ENCODE data around the gene RPP14.
"Not testable (repeated sequence)": the region's sequence is repeated elsewhere in the genome, so short reads cannot be mapped to it uniquely, and the experiment has no call there.

RPP14 gene

GRCh38 chr3:58305882-58306711 lies at the start of gene RPP14, which contains the start of gene HTD2:
Gene RPP14 (plus strand): TSS chr3:58306245. CDS start chr3:58310330, 4,085 bp downstream.
Gene HTD2 (plus strand): TSS chr3:58306520. CDS start chr3:58317614, 11,094 bp downstream.
- peak; percentile 92 to 97 for DNase-seq

GRCh38 chr3:58256511-58256910 lies 49.5 kb upstream of the RPP14 start:
- no peak for DNase-seq

- no peak for DNase-seq
Observed at GRCh38 chr3:58258392-58259055, 47.5 kb upstream of the RPP14 start.

DNA sequence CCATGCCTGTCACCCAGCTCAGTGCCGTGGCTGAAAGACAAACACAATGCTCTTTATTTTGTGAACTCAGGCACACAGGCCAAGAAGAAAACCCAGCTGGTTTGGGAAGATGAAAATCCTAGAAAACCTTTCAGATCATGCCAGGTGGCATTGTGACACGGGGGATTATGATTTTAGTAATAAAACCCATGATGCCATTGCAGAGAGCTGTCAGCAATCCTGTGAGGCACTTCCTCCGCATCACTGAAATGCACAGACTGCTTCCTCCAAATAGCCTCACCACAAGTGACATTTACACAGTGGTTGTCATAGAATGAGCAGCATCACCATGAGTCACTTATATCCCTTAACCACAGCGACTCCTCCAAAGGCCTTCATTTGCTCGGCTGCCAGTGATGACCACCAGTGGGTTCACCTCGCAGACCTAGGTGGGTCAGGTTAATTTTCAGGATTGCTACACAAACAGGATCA lies 45.7 kb upstream of the RPP14 start:
- peak; percentile 45 to 72 for DNase-seq

DNA sequence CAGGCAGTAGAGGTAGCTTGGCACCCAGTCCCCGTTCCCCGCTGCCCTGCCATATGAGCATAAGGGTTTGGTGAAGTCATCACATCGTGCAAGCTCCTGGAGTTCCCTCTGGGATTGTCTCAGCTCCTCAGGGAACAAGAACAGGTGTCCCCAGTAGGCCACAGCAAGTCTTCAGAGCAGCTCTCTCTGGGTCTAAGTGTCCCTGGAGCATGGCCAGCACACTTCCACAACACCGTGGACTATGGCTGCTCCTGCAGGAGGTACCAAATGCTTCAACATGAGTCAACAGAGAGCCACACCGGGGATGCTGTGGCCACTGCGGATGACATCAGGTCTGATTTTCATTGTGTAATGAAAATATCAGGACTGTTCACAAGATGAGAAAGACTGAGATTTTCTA lies 45.3 kb upstream of the RPP14 start:
- no peak for DNase-seq

DNA sequence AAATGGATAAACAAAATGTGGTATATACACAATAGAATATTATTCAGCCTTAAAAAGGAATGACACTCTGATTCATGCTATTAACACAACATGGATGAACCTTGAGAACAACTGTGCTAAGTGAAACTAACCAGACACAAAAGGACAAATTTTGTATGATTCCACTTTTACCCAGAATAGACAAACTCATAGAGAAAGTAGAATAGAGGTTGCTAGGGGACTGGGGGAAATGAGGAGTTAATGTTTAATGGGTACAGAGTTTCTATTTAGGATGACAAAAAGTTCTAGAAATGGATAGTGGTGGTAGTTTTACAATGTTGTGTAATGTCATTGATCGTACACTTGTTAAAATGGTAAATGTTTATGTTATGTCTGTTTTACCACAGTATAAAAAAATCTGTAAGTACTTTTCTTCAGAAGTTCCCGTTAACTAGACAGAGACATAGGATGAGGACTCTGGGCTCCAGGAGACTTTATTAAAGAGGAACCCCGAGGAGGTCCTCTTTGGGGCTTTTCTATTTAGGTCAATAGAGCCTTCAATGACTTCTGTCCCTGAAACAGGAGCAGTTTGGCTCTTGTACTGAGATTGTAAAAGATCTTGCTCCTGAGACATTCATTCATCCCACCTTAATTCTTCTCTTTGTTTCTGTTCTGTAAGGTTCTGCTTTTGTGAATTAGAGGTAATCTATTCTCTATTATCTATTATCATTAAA lies 43.9 kb upstream of the RPP14 start:
- DNase-seq, result no peak

- no peak for DNase-seq
Observed at GRCh38 chr3:58266577-58266976, 39.5 kb upstream of the RPP14 start.

DNA sequence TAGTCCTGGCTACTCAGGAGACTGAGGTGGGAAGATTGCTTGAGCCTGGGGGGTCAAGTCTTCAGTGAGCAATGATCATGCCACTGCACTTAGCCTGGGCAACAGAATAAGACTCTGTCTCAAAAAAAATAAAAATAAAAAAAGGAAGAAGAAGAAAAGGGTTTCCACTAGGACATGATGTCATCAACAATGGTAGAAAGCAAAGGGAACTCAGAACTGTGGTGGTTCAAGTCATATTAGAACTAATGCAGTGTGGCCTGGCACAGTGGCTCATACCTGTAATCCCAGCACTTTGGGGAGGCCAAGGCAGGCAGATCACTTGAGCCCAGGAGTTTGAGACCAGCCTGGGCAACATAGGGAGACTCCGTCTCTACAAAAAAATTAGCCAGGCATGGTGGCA lies 38.5 kb upstream of the RPP14 start:
- not testable (repeated sequence) for DNase-seq

- DNase-seq, result no peak
Observed at GRCh38 chr3:58269356-58269755, 36.7 kb upstream of the RPP14 start.

DNA sequence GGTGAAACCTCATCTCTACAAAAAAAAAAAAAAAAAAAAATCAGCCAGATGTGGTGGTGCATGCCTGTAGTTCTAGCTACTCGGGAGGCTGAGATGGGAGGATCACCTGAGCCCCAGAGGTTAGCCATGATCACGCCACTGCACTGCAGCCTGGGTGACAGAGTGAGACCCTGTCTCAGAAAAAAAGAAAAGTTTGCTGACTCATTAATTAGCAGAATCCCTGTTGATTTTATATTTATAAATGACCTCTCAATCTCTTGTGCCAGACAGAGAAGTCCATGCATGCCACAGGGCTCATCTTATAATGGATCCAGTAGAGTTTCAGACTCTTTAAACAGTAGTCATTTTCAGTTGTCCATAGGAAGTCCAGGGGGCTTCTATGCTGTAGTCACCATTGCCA lies 35.6 kb upstream of the RPP14 start:
- DNase-seq, result no peak

DNA sequence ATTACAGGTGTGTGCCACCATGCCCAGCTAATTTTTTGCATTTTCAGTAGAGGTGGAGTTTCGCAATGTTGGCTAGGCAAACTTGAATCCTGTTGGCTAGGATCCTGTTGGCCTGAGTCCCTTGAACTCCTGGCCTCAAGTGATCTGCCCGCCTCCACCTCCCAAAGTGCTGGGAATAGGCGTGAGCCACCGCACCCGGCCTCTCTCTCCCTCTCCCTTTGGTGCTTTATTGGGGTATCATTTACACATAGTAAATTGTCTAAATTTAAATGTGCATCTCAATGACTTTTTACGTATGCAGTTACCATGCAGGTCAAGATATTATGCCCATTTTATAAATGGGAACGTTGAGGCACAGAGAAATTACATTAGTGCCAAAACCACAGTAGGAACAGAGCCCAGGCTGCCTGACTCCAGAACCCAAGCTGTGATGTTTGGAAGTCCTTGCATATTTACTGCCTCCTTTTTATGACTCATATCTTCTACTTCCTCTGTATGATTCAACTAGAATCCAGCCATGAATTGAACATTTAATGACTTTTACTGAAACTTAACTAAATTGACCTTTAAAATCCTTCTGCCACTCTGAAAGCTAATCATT lies 34.0 kb upstream of the RPP14 start:
- DNase-seq, result peak; percentile 54 to 55

DNA sequence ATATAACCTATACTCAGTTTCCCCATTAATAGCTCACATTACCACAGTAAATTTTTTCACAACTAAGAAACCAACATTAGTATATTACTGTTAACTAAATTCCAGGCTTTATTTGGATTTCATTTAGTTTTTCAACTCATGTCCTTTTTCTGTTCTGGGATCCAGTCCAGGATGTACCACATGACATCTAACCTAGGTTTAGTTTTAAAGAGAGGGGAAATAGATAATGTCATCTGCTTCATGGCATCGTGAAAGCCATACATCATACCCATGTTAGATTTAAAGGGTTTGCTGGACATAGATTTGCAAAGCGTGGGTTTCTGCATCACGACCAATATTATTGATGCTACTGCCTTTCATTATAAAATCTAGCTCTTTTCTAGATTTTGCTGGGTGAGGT lies 33.2 kb upstream of the RPP14 start:
- DNase-seq, result no peak

- not testable (repeated sequence) for DNase-seq
Observed at GRCh38 chr3:58273362-58273761, 32.7 kb upstream of the RPP14 start.

DNA sequence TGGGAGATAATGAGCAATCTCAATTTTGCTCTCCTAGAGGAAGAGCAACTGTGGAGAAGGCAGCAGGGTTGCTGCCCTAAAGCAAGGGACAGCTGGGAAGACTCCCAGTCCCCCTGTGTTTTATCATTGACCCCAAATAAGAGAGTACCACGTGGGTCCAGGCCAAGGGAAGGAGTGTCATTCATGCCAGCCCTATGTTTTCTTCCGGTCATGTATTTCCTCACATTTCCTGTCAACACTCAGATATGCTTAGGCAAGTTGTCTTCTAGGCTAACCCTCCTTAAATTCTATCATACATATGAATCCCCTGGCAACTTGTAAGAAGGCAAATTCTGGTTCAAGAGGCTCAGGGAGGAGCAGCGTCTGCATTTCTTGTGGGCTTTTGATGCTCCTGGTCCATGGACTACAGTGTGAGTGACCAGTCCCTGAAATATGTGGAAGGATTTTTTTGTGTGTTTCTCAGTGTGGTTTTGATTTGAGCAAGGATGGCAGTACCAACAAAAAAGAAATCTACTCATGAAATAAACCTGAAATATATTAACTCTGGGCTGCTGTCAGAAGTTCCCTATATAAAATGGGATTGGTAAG lies 31.9 kb upstream of the RPP14 start:
- no peak for DNase-seq

DNA sequence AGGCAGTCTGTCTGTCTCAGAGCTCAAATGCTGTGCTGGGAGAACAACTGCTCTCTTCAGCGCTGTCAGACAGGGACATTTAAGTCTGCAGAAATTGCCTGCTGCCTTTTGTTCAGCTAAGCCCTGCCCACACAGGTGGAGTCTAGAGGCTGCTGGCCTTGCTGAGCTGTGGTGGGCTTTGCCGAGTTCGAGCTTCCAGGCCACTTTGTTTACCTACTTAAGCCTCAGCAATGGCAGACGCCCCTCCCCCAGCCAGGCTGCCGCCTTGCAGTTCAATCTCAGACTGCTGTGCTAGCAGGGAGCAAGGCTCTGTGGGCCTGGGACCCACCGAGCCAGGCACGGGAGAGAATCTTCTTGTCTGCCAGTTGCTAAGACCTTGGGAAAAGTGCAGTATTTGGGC lies 25.0 kb upstream of the RPP14 start:
- no peak for DNase-seq

DNA sequence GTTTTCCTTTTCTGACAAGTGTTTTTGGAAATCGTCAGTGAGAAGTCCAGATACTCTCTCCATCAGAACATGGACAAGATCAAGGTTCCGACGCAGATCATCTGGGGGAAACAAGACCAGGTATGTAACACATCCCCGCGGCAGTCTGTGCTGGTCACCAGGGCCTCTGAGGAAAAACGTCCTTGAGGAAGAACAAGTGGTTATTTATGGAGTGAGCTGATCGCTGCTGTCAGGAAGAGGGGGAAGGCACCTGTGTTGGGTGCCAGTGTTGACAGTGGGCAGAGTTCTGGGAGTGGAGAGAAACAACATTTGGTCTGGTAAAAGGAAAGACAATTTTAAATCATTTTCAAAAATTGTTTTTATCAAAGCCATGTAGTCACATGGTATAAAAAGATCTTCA lies 20.7 kb upstream of the RPP14 start:
- no peak for DNase-seq

- DNase-seq, result no peak
Observed at GRCh38 chr3:58287354-58287753, 18.7 kb upstream of the RPP14 start.

DNA sequence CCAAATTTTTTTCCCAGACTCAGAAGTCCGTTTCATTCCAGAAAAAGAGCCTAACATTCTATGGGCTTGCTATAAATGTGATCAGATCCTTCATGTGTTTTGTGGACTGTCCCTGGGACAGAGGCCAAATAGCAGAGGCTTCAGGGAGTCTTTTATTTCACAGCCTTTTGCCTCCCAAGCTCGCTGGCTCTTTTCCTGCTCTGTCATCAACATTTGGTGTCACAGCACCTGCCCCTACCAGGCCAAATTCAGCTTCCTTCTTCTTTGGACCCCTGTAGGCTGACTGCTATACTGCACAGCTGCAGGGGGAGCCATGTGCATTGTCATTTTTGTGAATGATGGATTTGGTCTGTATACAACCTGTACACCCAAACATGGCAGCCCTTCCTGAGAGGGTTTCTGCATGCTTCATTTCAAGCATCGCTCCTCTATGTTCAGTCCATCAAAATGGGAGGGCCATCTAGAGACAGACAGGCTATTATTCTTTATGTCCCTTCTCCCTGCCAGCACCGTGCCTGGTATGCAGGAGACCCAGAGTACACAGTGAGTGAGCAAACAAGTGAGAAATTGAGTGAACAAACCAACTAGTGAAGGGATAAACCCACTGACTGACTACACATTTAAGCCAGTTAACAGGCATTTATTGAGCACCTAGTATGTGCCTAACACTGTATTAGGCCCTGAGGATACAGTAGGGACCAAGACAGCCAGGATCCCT lies 17.9 kb upstream of the RPP14 start:
- DNase-seq, result peak; percentile 39 to 59

DNA sequence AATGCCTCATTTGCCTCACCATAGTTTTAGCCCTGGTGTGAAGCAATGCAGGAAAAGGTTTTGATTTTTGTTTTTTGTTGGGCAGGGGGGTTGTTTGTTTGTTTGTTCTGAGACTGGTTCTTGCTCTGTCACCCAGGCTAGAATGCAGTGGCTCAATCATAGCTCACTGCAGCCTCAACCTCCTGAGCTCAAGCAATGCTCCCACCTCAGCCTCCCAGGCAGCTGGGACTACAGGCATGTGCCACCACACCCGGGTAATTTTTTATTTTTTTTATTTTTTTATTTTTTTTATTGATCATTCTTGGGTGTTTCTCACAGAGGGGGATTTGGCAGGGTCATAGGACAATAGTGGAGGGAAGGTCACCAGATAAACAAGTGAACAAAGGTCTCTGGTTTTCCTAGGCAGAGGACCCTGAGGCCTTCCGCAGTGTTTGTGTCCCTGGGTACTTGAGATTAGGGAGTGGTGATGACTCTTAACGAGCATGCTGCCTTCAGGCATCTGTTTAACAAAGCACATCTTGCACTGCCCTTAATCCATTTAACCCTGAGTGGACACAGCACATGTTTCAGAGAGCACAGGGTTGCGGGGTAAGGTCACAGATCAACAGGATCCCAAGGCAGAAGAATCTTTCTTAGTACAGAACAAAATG lies 17.0 kb upstream of the RPP14 start:
- not testable (repeated sequence) for DNase-seq

DNA sequence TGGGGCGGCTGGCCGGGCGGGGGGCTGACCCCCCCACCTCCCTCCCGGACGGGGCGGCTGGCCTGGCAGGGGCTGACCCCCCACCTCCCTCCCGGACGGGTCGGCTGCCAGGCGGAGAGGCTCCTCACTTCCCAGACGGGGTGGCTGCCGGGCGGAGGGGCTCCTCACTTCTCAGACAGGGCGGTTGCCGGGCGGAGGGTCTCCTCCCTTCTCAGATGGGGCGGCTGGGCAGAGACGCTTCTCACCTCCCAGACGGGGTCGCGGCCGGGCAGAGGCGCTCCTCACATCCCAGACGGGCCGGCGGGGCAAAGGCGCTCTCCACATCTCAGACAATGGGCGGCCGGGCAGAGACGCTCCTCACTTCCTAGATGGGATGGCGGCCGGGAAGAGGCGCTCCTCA lies 15.6 kb upstream of the RPP14 start:
- not testable (repeated sequence) for DNase-seq

DNA sequence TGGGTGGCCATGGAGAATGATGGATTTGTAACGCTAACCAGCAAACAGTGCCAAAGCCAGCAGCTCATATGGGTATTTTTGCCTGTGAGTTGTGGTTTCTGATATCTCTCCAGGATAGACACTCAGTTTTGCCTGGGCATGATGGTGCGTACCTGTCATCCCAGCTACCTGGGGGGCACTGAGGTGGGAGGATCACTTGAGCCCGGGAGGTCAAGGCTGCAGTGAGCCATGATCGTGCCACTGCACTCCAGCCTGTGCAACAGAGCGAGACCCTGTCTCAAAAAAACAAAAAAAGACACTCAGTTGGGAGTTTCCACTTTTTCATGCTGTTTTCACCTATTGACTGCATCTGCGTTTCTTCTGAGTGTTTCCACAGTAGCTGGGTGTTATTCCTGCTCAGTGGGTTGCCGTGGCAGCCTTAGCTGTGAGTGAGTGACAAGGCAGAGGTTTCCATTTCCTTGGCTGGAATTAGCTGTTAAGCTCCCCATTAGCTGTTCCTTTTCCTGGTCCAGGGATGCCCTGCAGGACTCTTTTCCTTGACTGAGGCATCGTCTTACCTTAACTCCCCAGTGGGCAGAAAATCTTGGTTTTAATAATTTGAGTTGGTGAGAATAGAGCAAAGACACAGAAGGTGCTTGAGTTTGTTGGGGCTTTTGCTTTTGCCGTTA lies 14.2 kb upstream of the RPP14 start:
- DNase-seq, result no peak
